K562 (cell line): ENCODE measurements around the gene SCN5A. TPM values are rescaled to one million over a fixed set of nuclear protein-coding genes. Genes with fewer than 3 reads are reported as not detected.

Source experiments
- ATAC-seq: fragments of 200-7000 bp; cut with Tn5 transposase; 3 replicates; pipeline ENCODE4 v1.9.1; 2020; ENCODE audit warnings: moderate library complexity
- BruUV-seq: library from RNA; stranded (reverse); fragments of 400-500 nt; replicated peaks from 2 replicates; lab custom pipeline; 2021; lab: Mats Ljungman, UMichigan
- CTCF ChIA-PET: fragments of 300-600 bp; formaldehyde crosslinking; extraction: SDS; loops from one replicate; lab custom pipeline; 2021; ENCODE audit warnings: low intra/inter-chr PET ratio; lab: Yijun Ruan, JAX
- POLR2A ChIA-PET: fragments of 300-600, 350-650 bp; sonication (Branson Sonifier 250); formaldehyde crosslinking; extraction: SDS; loops from one replicate; lab custom pipeline; 2021; ENCODE audit warnings: antibody characterized with exemption, inconsistent platforms; lab: Yijun Ruan, JAX
- DNase-seq, 4 experiments: peaks; one replicate each; pipeline versions ENCODE4 v3.0.0 to v3.0.0-alpha.2; 2011 to 2018; ENCODE audit warnings: low spot score in 3 of 4, mixed read lengths in 3 of 4; ENCODE audit errors: extremely low read depth in 1 of 4
- FAIRE-seq: peaks from 2 replicates; lab custom pipeline; 2011; peaks lifted over from hg19 to GRCh38; lab: Jason Lieb, UNC
- H2AFZ ChIP-seq: 2 replicates; pipeline ENCODE4 v1.6.0; 2011; ENCODE audit warnings: low read depth, low read length, control low read depth, inconsistent platforms
- H3K27ac ChIP-seq: fragments of 200-600 bp; 3 replicates; pipeline ENCODE4 v1.8.0; 2011; ENCODE audit warnings: low read depth, mild to moderate bottlenecking, control low read depth, inconsistent platforms, low read length, moderate library complexity, mixed read lengths; ENCODE audit errors: extremely low read depth
- H3K27me3 ChIP-seq, 2 experiments: fragments of 300-600 bp in 1 of 2; 2 replicates in 1 of 2; 3 replicates in 1 of 2; pipeline versions ENCODE4 v1.6.0 to v1.8.0; 2011; ENCODE audit warnings: inconsistent platforms in 2 of 2, low read length in 2 of 2, mild to moderate bottlenecking in 1 of 2, mixed read lengths in 1 of 2, moderate library complexity in 1 of 2; ENCODE audit not compliant: control insufficient read depth in 2 of 2, insufficient read depth in 2 of 2
- H3K36me3 ChIP-seq: fragments of 300-600 bp; 3 replicates; pipeline ENCODE4 v1.8.0; 2011; ENCODE audit warnings: mild to moderate bottlenecking, low read length, inconsistent platforms; ENCODE audit not compliant: control insufficient read depth, insufficient read depth
- H3K4me1 ChIP-seq, 2 experiments: fragments of 200-600 bp in 1 of 2; replicated peaks in 1 of 2; 2 replicates in 1 of 2; 3 replicates in 1 of 2; pipeline versions ENCODE4 v1.5.1 to v1.8.0; 2011; ENCODE audit warnings: inconsistent platforms in 2 of 2, low read length in 2 of 2, mild to moderate bottlenecking in 1 of 2, mixed read lengths in 1 of 2, moderate library complexity in 1 of 2; ENCODE audit not compliant: control insufficient read depth in 2 of 2, insufficient read depth in 2 of 2
- H3K4me2 ChIP-seq: 2 replicates; pipeline ENCODE4 v1.6.1; 2011; ENCODE audit warnings: low read length, control low read depth, inconsistent platforms, mixed read lengths; ENCODE audit not compliant: insufficient read depth
- H3K4me3 ChIP-seq: fragments of 200-600 bp; sonication (generic), shearing (Covaris generic); 2 replicates; pipeline ENCODE4 v1.5.1; 2016; ENCODE audit warnings: control low read depth, inconsistent platforms
- H3K79me2 ChIP-seq: fragments of 200-600 bp; 3 replicates; pipeline ENCODE4 v1.8.0; 2011; ENCODE audit warnings: low read length, inconsistent platforms; ENCODE audit not compliant: control insufficient read depth, insufficient read depth
- H3K9ac ChIP-seq, 2 experiments: 2 replicates each; pipeline versions ENCODE4 v1.6.0 to v1.6.1; 2011; ENCODE audit warnings: low read depth in 2 of 2, low read length in 2 of 2, control low read depth in 1 of 2, inconsistent platforms in 1 of 2, mild to moderate bottlenecking in 1 of 2, mixed read lengths in 1 of 2; ENCODE audit not compliant: insufficient read depth in 1 of 2
- H3K9me1 ChIP-seq: one replicate; pipeline ENCODE4 v1.6.0; 2011; ENCODE audit warnings: inconsistent platforms, mild to moderate bottlenecking, low read length, moderate library complexity; ENCODE audit not compliant: control insufficient read depth, insufficient read depth
- H3K9me3 ChIP-seq: replicated peaks from 2 replicates; pipeline ENCODE4 v1.5.1; 2011; ENCODE audit warnings: low read depth, low read length, inconsistent platforms; ENCODE audit not compliant: control insufficient read depth, insufficient read depth
- H4K20me1 ChIP-seq: replicated peaks from 2 replicates; pipeline ENCODE4 v1.6.1; 2011; ENCODE audit warnings: low read length, inconsistent platforms, mixed read lengths; ENCODE audit not compliant: control insufficient read depth, insufficient read depth
- BCOR ChIP-seq: fragments of 450-650 bp; IDR thresholded peaks from 2 replicates; pipeline ENCODE4 v1.6.1; 2016
- HMG20A ChIP-seq: fragments of 450-650 bp; formaldehyde crosslinking; conservative IDR thresholded peaks from 2 replicates; pipeline ENCODE4 v1.4.0; 2020; ENCODE audit warnings: mild to moderate bottlenecking, mixed read lengths
- IRF1 ChIP-seq: sonication (generic); formaldehyde crosslinking; IDR thresholded peaks from 2 replicates; pipeline ENCODE4 v1.8.0; 2022; ENCODE audit warnings: missing genetic modification reagents, mild to moderate bottlenecking, borderline replicate concordance
- IRF9 ChIP-seq: fragments of 450-650 bp; IDR thresholded peaks from 2 replicates; pipeline ENCODE4 v1.6.1; 2016; ENCODE audit warnings: missing biosample characterization, missing genetic modification characterization
- KAT7 ChIP-seq: sonication (generic); formaldehyde crosslinking; IDR thresholded peaks from 2 replicates; pipeline ENCODE4 v1.8.0; 2022; ENCODE audit warnings: missing genetic modification reagents, mild to moderate bottlenecking, borderline replicate concordance
- POLR3G ChIP-seq: IDR thresholded peaks from 2 replicates; pipeline ENCODE4 v1.6.1; 2011; ENCODE audit not compliant: insufficient read length, insufficient replicate concordance; ENCODE audit errors: extremely low read depth
- POU5F1 ChIP-seq: fragments of 150-350 bp; IDR thresholded peaks from 2 replicates; pipeline ENCODE4 v1.6.1; 2014; ENCODE audit warnings: borderline replicate concordance, low read length, low read depth, mild to moderate bottlenecking; ENCODE audit not compliant: partially characterized antibody
- PRMT5 ChIP-seq: sonication (generic); formaldehyde crosslinking; IDR thresholded peaks from 2 replicates; pipeline ENCODE4 v1.5.0; 2020; ENCODE audit warnings: missing genetic modification reagents
- SMC3 ChIP-seq: conservative IDR thresholded peaks from 2 replicates; pipeline ENCODE4 v1.6.1; 2011; ENCODE audit warnings: low read depth, low read length, improper control_type of control experiment; ENCODE audit not compliant: insufficient read depth
- SREBF2 ChIP-seq: sonication (generic); formaldehyde crosslinking; IDR thresholded peaks from 2 replicates; pipeline ENCODE4 v1.4.0; 2020; ENCODE audit warnings: mild to moderate bottlenecking, missing genetic modification reagents
- TFAM ChIP-seq: fragments of 250-450 bp; sonication (Bioruptor Pico); conservative IDR thresholded peaks from 2 replicates; pipeline ENCODE4 v1.5.0; 2021; ENCODE audit warnings: mild to moderate bottlenecking, moderate library complexity
- USF2 ChIP-seq: sonication (generic); formaldehyde crosslinking; IDR thresholded peaks from 2 replicates; pipeline ENCODE4 v1.5.0; 2020; ENCODE audit warnings: missing genetic modification reagents
- ZNF239 ChIP-seq: fragments of 250-450 bp; sonication (Bioruptor Pico); IDR thresholded peaks from 2 replicates; pipeline ENCODE4 v1.4.0; 2020; ENCODE audit warnings: mild to moderate bottlenecking
- ZNF274 ChIP-seq: IDR thresholded peaks from 2 replicates; pipeline ENCODE4 v1.6.1; 2011; ENCODE audit warnings: low read depth, mild to moderate bottlenecking, low read length, moderate library complexity, borderline replicate concordance
- ZNF282 ChIP-seq: sonication (generic); formaldehyde crosslinking; IDR thresholded peaks from 2 replicates; pipeline ENCODE4 v1.8.1; 2023; ENCODE audit warnings: missing genetic modification reagents
- ZNF584 ChIP-seq: fragments of 200-800 bp; sonication (Bioruptor generic); IDR thresholded peaks from 2 replicates; pipeline ENCODE4 v1.6.1; 2016; ENCODE audit warnings: low read depth, mild to moderate bottlenecking, missing genetic modification characterization, missing compliant biosample characterization
- WGBS: fragments of 100-300 bp; shearing (Covaris generic); methylation state at CpG from one replicate; pipeline ENCODE4 v1.1.6; 2016; ENCODE audit warnings: low coverage, mixed read lengths; ENCODE audit not compliant: insufficient coverage; ENCODE audit errors: missing lambda C conversion rate; 5-methylcytosine and 5-hydroxymethylcytosine counted together
- in situ Hi-C: fragments of 300-500 bp; cut with MboI; formaldehyde crosslinking; loops from 4 replicates; pipeline ENCODE4 v1.15.0; 2018; ENCODE audit warnings: inconsistent platforms, mixed read lengths
- intact Hi-C: fragments of 100-400 bp; cut with micrococcal nuclease; formaldehyde crosslinking; loops from 2 replicates; pipeline ENCODE4 v1.14.2; 2022
- polyA plus RNA-seq, 8 experiments: library from polyadenylated mRNA; depleted of rRNA in 4 of 8; stranded (reverse) in 5 of 8; unstranded in 3 of 8; fragments of >200 nt; fragmentation: Nextera tagmentation in 2 of 8; fragmentation: Illumina TruSeq in 1 of 8; extraction: Ambion mirVana in 2 of 8; extraction: Trizol in 1 of 8; gene quantifications; 2 replicates each; pipeline versions ENCODE4 v1.2.1 to v1.2.3, GENCODE V29; 2011 to 2014; ENCODE audit warnings: inconsistent platforms in 1 of 8, missing spikeins in 1 of 8
- total RNA-seq, 7 experiments: library from RNA; depleted of rRNA in 6 of 7; stranded (reverse); fragments of >200 nt in 6 of 7; fragmentation: Illumina TruSeq in 2 of 7; extraction: Trizol in 2 of 7; gene quantifications; 2 replicates each; pipeline versions ENCODE4 v1.2.1 to v1.2.3, GENCODE V29; 2011 to 2021; ENCODE audit warnings: low replicate concordance in 1 of 7

The SCN5A gene
- total and polyA plus RNA-seq, 9 of the 15 experiments (the other 6 are each of a cell fraction or from before 2014, with no cell fraction given) = 0.07 to 1.4 (median 0.21) TPM; not detected in 2

- TF ChIP-seq SREBF2 (CRISPR knock-in tag) (no peak), ZNF274 (no peak), TFAM (no peak)
- TF ChIP-seq, all 486 proteins: peak for 0
These were observed 101.1 kb downstream of the SCN5A start (continued) for GRCh38 chr3:38548154-38548931.

- H3K27ac ChIP-seq = no peak overlapping the region
- H3K4me1 ChIP-seq = peaks cover 0 to 3% of the 10 kb centered on the region in 2 experiments; a peak in 2 of 5 replicates
- BruUV-seq = no TSS peak
- H3K9ac ChIP-seq = peak overlapping the region in 1 of 2 experiments; percentile 57; a peak in 1 of 4 replicates
- no peak for ATAC-seq
- no peaks in the 10 kb centered on the region for H3K36me3 ChIP-seq
- intact Hi-C loops = no loop called here
- no peaks in the 10 kb centered on the region for H3K9me1 ChIP-seq
- DNase-seq = no peak
- POLR2A ChIA-PET = interaction anchor here (0.7 to 1.2 kb wide), 4 partner anchors 9 to 397 kb away, joined by 3 to 6 read pairs (median 4); no protein-coding TSS in a partner anchor
- H3K27me3 ChIP-seq = peaks cover 55 to 82% of the 10 kb centered on the region in 2 experiments
- no peak overlapping the region for H2AFZ ChIP-seq
- no peak overlapping the region for H3K4me2 ChIP-seq
- FAIRE-seq = no peak
- H3K9me3 ChIP-seq = no peaks in the 10 kb centered on the region
- no peaks in the 10 kb centered on the region; the same call in 1 of the 2 replicates for H4K20me1 ChIP-seq
- 0% methylated on average over 4 of the region's 4 CpGs for WGBS
- in situ Hi-C loops = no loop called here
- no peaks in the 10 kb centered on the region for H3K79me2 ChIP-seq
- TF ChIP-seq IRF1 (CRISPR knock-in tag) = no peak
- no peak for TF ChIP-seq ZNF282
- no peak for TF ChIP-seq IRF9 (tag)
- TF ChIP-seq USF2 = no peak
- TF ChIP-seq POU5F1 = no peak
- no peak for TF ChIP-seq BCOR
- TF ChIP-seq SMC3 = no peak
- no peak for TF ChIP-seq ZNF584 (CRISPR knock-in tag)
- no peak for TF ChIP-seq HMG20A (CRISPR knock-in tag)
- no peak for TF ChIP-seq KAT7 (CRISPR knock-in tag)
- TF ChIP-seq PRMT5 = no peak
- TF ChIP-seq POLR3G = no peak
- no peak for TF ChIP-seq ZNF239
- no peak overlapping the region for H3K4me3 ChIP-seq
- CTCF ChIA-PET = no interaction called here
These were observed 103.5 kb downstream of the SCN5A start for GRCh38 chr3:38545983-38546382.
